GM19023 (cell line): ENCODE results near the gene SEPHS1.
A peak's percentile ranks its signal among the peaks of the same experiment; 100 is the strongest.
"Not testable (repeated sequence)": the region's sequence is repeated elsewhere in the genome, so short reads cannot be mapped to it uniquely, and the experiment has no call there.

Experiments used
- ATAC-seq: cut with Tn5 transposase; IDR thresholded peaks from one replicate; pipeline ENCODE4 v1.9.1; 2021; ENCODE audit warnings: mild to moderate bottlenecking, moderate library complexity; ENCODE audit not compliant: unreplicated experiment

SEPHS1 gene, protein sequence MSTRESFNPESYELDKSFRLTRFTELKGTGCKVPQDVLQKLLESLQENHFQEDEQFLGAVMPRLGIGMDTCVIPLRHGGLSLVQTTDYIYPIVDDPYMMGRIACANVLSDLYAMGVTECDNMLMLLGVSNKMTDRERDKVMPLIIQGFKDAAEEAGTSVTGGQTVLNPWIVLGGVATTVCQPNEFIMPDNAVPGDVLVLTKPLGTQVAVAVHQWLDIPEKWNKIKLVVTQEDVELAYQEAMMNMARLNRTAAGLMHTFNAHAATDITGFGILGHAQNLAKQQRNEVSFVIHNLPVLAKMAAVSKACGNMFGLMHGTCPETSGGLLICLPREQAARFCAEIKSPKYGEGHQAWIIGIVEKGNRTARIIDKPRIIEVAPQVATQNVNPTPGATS

DNA sequence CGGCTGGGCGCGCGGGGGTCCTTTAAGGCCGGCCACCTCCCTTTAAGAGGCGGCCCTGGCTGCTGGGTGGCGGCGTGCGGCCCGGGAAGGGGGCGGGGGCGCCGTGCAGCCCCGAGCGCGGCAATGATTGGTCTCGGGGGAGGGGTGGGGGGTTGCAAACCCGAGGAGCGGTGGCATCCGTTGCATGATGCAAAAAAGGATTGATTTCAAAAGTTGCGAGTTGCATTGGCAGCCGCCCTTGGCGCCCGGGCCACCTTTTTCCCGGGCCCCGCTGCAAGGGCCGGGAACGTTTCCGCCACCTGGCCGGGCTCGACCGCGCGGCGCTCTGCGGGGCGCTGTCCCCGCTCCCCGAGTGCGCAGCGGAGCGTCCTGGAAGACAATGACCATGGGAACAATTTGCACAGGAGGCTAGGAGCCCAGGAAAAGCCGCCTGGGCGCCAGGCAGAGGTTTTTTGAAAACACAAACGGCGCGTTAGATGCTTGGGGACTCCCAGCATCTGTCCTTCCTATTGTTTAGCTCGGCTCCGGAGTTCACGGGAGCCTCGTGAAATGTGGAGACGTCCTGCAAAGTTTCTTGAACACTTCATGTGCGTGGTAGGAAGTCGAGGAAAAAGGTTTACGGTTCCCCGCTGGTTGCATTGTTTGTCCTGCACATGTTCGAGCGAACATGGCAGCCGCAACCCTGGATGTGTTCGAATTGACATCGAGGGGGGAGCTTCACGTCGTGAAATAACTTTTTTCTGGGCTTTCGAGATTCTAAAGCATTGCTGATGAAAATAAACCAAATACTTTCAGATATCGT lies at the start of gene SEPHS1:
Gene SEPHS1 (minus strand): TSS at position 78 of the 802 bp plus-strand sequence. CDS start 3,343 bp downstream, outside the sequence.
- peak; percentile 64 for ATAC-seq

DNA sequence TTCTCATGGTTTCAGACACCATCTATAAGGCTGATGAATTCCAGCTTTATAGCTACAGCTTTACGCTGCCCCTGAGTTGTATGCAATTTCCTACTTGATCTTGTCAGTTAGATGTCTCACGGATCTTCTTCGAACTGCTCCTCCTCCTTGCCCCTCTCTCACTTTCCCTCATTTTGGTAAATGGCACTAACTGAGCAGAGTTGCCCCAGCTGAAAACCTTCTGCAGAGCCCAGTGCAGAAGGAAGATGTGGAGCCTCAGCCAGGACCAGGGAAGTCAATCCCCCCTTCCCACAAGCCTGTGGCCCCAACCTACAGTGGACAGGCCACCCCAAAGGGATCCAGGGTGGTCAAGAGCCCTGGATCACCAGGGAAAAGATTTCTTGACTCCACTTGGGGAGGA lies 49.0 kb upstream of the SEPHS1 start:
- ATAC-seq = no peak

DNA sequence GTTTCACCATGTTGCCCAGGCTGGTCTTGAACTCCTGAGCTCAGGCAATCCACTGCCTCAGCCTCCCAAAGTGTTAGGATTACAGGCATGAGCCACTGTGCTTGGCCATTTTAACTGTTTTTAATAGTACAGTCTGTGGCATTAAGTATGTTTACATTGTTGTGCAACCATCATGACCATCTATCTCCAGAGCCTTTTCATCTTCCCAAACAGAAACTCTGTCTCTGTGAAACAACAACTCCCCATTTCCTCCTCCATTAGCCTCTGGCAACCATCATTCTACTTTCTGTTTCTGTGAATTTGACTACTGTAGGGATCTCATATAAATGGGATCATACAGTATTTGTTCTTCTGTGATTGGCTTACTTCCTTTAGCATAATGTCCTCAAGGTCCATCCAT lies 48.3 kb upstream of the SEPHS1 start:
- no peak for ATAC-seq

DNA sequence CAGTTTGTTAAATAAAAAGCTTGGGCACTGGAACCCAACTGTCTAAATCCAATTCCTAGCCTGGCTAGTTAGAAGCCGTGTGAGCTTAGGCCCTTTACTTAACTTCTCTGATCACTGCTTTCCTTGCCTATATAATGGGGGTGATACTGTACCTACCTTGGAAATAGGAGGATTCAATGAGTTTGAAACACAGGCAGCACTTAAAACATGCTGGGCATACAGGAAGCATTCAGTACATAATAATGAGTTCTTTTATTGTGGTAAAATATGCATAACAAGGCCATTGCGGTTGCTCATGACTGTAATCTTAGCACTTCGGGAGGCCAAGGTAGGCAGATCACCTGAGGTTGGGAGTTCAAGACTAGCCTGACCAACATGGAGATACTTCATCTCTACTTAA lies 47.4 kb upstream of the SEPHS1 start:
- no peak for ATAC-seq

DNA sequence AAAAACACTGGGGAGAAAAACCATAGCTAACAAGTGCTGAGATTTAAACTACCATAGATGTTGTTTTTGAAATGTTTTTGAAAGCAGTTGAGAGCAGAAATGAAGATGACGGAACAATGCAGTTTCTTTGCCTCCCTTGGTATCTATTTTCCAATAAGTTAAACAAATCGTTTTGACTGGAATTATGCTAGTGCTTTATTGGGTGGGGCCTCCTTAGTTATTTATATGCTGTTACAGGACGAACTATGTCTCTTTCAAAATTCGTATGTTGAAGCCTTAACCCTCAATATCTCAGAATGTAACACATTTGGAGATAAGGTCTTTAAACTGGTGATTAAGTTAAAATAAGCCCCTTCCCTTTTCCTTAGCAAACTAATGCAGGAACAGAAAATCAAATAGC lies 45.5 kb upstream of the SEPHS1 start:
- no peak for ATAC-seq

DNA sequence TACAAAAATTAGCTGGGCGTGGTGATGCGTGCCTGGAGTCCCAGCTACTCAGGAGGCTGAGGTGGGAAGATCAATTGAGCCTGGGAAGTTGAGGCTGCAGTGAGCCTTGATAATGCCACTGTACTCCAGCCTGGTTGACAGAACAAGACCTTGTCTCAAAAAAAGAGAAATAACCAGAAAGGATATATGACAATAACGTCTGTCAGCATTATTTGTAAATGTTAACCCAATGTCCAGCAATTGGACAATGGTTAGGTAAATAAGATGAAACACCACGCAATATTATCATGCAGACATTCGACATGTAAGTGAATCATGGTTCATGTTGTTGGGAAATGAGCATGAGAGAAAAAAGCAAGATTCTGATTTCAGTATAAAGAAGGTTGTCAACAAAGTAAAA lies 44.6 kb upstream of the SEPHS1 start:
- no peak for ATAC-seq

DNA sequence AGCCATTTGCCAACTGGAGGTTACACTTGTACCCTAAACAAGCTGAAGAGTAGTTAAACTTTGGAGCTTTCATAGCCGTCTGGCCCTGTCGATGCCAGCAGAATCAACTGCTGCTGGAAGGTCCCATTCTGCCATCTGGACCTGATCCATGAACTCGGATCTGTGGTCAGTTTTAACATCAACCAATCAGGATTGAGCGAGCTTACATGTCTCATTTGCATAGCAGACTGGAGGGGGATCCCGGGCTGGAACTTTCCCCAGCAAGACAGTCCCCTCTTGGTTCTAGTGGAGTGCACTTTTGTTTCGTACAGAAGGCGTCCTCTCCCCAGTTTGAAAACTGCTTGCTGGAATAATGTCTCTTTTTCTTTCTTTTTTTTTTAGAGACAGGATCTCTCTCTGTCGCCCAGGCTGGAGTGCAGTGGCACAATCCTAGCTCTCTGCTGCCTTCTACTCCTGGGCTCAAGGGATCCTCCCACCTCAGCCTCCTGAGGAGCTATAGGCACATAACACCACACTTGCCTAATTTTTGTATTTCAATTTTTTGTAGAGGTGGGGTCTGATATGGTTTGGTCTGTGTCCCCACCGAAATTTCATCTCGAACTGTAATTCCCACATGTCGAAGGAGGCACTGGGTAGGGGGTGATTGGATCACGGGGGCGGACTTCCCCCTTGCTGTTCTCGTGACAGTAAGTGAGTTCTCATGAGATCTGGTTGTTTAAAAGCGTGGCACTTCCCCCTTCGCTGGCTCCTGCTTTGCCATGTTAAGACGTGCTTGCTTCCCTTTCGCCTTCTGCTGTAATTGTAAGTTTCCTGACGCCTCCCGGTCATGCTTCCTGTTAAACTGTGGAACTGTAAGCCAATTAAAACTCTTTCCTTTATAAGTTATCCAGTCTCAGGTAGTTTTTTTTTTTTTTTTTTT lies 42.8 kb upstream of the SEPHS1 start:
- ATAC-seq = no peak

DNA sequence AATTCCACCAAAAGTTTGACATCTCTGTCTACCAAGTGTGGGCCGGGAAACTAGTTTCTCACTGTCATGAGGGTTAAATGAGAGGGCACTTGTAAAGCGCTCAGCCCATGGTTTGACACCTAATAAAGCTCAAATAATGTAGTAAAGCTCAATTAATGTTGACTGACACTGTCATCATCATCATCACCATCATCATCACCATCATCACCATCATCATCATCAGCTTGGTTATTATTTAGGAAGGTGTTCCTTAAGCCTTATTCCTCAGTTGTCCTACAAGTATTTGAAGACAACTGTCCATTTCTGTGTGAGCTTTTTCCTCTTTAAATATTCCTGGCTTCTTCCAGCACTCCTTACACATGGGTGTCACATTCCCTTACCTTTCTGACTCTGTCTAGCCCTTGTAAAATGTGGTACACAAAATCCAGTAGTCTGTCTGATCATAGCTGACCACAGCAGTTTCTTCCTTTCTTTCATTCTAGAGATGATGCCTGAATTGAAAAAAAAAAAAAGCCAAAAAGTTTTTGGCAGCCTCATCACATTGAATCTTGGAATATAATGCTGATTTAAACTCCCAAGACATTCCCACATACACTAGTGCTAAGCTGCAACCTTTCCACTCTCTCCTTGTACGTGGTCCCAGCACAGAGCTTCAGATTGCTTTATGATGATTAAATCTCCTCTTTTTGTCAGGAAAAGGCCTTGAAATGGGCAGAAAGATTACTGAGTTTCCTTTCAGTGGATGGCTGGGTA lies 40.6 kb upstream of the SEPHS1 start:
- ATAC-seq = no peak

DNA sequence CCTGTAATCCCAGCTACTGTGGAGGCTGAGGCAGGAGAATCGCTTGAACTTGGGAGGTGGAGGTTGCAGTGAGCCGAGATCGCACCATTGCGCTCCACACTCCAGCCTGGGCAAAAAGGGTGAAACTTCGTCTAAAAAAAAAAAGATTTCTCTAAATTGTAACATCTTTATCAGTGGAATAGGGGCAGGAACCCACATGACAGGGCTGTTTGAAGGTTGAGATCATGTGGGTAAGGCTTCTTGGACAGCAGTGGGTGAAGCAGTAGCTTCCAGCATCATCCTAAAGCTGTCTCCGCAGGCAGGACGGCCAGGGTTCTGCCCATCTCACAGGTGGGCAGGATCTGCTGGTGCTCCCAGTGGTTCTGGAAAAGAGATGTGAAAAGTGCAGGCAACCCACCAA lies 37.9 kb upstream of the SEPHS1 start:
- ATAC-seq = no peak

DNA sequence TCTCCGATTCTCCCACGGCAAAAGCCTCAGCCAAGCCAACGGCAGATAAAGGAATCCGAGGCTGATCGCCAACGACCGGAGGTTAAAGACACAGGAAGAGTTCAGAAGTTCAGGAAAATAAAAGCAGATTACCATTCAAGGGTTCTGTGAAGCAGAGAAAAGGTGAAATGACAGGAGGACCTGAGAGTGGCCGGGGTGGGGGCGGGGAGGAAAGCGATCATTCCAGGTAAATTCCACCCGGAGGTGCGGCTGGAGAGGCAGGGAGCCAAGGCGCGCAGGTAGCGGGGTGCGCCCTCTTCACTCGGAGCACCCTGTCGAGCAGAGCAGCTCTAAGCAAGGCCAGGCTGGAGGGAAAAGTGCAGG lies 35.3 kb upstream of the SEPHS1 start:
- ATAC-seq = no peak

DNA sequence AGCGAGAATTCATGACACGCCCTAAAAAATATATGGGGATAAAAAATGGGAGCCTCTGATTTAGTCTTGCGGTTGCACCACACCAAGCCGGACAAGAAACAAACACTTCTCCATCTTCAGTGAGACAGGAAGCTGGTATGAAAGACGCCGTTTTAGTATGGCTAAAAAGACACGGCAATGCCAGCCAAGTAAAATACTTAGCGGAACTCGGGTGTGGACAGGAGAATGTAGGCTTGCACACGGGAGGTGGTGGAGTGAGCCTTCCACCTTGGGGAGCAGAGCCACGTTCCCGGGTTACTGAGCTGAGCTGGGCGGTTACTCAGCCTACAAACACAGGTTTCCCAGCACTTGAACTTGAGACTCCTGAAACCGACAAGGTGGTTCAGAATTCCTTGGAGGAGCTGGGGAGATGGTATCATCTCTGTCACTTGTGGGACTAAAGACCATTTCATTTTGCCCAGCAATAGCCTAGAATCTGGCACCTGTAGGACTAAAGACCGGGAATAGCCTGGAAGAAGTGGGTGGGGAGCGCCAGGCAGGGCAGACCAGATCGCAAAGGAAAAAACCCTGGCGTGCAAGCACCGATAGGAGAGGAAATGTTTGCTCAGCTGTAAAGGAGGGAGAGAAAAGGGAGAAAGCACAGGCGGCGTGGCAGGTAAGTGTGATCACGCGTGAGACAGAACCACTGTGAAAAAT lies 34.8 kb upstream of the SEPHS1 start:
- ATAC-seq = no peak

DNA sequence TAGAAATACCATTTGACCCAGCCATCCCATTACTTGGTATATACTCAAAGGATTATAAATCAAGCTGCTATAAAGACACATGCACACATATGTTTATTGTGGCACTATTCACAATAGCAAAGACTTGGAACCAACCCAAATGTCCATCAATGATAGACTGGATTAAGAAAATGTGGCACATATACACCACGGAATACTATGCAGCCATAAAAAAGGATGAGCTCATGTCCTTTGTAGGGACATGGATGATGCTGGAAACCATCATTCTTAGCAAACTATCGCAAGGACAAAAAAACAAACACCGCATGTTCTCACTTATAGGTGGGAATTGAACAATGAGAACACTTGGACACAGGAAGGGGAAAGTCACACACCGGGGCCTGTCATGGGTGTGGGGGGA lies 31.0 kb upstream of the SEPHS1 start:
- ATAC-seq = not testable (repeated sequence)

DNA sequence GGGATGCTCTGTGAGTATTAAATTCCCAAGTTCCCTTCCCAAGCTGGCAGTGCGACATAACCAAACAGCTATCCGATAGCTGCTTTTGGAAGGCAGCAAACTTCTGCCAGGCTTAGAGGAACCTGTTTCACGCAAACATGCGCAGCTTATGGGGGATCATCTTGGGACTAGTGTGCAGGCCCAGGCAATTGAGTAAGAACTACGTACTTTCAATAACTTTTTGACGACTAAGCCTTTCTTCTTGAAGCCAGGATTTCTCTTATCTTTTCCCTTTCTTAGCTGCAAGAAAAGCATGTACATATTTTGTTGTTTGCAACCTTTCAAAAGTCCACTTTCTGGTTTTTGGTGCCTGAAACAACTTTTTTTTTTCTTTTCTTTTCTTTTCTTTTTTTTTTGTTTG lies 28.7 kb upstream of the SEPHS1 start:
- no peak for ATAC-seq

DNA sequence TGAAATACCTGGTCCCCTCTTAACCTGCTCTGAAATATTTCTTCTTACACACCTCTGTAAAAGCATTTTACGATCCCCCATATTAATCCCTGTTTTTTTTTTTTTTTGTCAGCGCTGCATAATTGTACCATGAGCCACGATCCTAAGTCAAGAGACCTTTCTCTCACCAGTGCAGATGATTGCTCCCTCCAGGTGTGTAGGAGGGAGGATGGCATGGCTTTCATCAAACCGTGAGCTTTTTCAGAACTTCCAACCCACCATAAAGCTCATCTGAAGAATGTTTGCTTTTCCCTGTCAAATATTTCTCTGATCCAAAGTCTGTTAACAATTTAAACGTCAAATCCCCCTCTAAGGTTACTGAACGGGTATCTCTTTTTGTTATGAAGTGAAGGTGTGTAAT lies 28.2 kb upstream of the SEPHS1 start:
- no peak for ATAC-seq

DNA sequence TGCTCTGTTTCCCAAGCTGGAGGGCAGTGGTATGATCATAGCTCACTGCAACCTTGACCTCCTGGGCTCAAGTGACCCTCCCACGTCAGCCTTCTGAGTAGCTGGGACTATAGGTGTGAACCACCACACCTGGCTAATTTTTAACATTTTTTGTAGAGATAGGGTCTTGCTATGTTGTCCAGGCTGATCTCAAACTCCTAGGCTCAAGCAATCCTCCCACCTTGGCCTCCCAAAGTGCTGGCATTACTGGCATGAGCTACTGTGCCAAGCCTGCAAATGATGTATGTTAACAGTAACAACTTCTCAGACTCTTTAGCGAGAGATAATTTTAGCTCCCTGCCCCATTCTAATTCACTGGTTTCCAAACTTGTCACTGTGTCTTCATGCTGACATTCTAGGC lies 27.7 kb upstream of the SEPHS1 start:
- ATAC-seq = no peak

DNA sequence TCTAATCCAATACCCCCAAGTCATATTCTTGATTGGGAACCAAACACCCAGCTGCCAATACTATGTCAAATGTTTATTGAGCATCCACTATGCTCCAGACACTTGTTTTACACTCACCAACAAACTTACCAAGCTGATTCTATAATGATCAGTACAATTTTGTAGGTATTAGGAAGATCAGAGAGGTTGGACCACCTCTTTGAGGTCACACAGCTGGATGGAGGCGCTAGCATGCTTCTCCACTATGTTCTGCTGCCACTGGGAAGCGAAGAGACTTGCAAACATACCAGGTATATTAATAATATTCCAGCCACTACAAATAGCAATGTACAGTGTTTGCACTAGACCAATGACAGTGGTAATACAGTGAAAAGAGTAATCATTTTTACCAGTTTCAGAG lies 25.6 kb upstream of the SEPHS1 start:
- ATAC-seq = no peak

DNA sequence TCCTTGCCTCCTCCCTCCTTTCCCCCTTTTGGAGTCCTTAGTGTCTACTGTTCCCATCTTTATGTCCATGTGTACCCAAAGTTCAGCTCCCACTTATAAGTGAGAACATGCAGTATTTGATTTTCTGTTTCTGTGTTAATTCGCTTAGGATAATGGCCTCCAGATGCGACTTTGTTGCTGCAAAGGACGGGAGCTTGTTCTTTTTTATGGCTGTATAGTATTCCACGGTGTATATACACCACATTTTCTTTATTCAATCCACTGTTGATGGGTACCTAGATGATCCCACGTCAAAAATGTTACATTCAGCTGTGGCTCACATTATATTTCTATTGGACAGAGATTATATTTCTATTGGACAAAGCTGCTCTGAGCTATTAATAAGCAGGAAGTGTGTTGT lies 24.4 kb upstream of the SEPHS1 start:
- ATAC-seq = no peak

DNA sequence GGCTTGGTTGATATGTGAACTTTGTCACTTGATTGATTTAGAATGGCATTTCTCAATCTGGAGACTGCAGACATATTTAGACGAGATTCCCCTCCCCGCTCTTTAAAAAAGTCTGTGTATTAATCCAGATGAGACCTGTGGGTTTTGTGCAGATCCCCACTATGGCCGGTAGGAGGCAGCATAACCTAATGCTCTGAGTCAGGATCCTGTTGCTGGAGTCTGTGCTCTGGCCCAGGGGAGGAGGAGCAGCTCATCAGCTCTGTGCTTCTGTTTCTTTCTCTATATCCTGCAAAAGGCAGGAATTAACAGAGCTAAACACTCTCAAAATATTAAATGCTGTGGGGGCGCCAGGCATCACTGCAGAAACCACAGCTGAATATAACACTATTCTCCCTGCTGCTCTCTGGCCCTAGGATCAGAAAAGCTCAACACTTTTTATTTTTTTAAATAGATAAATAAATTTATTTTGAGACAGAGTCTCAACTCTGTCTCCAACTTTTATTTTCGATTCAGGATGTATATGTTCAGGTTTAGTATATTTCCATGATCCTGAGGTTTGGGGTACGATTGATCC lies 23.9 kb upstream of the SEPHS1 start:
- peak; percentile 92 for ATAC-seq

DNA sequence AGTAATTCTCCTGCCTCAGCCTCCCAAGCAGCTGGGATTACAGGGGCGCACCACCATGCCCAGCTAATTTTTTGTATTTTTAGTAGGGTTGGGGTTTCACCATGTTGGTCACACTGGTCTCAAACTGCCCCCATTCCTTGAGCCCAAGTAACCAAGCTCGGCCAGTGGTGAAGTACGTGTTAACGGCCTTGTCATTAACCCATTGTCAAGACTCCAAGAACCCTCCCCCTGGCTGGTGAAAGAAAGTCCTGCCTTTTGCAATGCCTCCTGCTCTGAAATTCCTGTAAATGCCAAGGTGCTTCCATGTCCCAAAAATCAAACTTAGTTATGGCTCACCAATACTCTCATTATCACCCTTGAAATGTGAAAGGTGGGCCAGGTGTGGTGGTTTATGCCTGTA lies 18.8 kb upstream of the SEPHS1 start:
- ATAC-seq = no peak

DNA sequence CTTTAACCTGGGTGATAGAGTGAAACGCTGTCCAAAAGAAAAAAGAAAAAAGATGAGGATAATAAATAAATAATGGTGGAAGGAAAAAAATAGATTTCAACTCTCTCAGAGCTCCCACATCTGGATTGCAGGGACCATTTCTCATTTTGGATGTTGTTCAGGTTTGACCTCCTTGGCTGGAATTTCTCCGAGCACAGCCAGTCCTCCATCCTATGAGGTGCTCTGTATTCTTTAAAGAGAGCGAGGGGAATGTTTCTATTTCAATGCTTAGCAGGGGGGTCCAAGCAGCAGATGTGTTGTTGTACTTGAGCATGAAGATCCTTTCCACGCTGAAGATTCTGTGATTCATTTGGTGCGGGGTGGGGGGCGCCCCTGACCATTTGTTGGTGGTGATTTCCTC lies 17.7 kb upstream of the SEPHS1 start:
- ATAC-seq = no peak
